GM18873 (cell line): Measurements from ENCODE around the gene YAF2.
"Not testable (repeated sequence)": the region's sequence is repeated elsewhere in the genome, so short reads cannot be mapped to it uniquely, and the experiment has no call there.

Experiments used
- ATAC-seq: cut with Tn5 transposase; IDR thresholded peaks from one replicate; pipeline ENCODE4 v1.9.1; 2021; ENCODE audit warnings: mild to moderate bottlenecking, moderate library complexity, moderate number of reproducible peaks; ENCODE audit not compliant: unreplicated experiment, low FRiP score

The YAF2 gene

DNA sequence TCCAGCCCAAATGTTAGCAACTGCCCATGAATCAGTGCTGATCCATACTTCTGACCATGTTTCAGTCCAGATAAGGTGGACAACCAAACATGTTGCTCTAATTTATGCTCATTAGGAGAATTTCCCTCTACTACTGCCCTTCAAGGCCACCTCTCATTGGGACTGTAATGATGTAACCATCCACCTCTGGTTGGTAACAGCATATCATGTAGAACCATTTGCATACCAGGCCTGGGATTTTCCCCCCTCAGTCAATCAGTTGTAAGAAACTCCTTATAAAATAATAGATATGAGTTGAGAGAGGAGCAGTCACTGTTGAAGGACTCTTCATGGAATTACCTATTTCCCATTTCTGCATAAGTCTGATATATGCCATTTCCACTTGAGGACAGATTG, 17.8 kb upstream of the YAF2 start:
- ATAC-seq: no peak

DNA sequence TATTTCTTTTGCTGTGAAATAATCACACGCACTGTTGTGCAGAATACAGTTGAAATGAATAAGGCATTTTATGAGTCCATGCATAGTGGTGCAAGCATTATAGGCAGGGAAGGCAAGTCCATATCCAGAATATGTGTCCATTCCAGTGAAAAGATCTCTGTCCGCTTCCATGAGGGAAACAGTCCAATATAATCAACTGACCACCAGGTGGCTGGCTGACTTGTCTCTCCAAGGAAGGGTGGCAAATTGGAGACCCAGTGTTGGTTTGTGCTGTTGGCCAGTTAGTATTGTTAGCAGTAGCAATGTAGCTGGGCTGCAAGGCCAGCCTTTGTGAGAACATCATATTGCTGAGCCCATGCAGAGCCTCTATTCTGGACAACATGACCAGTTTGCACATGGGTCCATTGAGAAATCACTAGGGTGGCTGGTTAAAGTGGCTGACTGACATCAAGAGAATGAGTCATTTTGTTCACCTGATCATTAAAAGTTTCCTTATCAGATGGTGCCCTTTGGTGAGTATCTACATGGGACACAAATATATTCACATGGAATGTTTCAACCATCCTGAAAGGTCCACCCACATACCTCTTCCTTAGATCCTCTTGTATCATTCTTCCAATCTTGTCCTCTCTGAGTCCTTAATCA, 17.3 kb upstream of the YAF2 start:
- ATAC-seq: no peak

DNA sequence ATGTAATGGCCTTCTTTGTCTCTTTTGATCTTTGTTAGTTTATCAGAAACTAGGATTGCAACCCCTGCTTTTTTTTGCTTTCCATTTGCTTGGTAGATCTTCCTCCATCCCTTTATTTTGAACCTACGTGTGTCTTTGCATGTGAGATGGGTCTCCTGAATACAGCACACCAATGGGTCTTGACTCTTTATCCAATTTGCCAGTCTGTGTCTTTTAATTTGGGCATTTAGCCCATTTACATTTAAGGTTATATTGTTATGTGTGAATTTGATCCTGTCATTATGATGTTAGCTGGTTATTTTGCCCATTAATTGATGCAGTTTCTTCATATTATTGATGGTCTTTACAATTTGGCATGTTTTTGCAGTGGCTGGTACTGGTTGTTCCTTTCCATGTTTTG, 14.6 kb upstream of the YAF2 start:
- not testable (repeated sequence) for ATAC-seq

DNA sequence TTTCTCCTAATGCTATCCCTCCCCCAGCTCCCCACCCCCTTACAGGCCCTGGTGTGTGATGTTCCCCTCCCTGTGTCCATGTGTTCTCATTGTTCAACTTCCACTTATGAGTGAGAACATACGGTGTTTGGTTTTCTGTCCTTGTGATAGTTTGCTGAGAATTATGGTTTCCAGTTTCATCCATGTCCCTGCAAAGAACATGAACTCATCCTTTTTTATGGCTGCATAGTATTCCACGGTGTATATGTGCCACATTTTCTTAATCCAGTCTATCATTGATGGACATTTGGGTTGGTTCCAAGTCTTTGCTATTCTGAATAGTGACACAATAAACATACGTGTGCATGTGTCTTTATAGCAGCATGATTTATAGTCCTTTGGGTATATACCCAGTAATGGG, 11.0 kb upstream of the YAF2 start:
- ATAC-seq: not testable (repeated sequence)

DNA sequence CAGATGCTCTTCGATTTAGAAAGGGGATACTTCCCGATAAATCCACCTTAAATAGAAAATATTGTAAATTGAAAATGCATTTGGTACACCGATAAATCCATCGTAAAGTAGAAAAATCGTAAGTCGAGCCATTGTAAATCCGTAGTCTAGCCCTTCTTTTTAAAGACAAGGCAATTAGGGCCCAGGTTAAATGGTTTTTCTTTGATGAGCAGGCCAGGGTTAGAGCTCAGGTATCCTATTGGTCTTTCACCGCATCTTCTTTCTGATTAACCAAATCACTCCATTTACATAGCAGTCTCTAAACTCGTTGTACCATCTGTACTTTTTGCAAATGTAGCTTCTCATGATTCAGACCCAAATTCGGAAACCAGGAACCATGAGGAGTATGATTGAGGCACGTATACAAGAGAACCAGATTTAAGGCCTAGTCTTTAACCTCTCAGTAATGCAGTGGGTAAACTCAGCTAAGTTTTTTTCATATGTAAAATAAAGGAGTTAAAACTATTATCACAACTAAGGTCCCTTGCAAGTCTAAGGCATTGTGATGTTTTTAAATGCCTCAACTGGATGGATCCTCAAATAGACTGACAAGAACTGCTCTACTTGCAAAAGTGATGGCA, 2.2 kb upstream of the YAF2 start:
- no peak for ATAC-seq

DNA sequence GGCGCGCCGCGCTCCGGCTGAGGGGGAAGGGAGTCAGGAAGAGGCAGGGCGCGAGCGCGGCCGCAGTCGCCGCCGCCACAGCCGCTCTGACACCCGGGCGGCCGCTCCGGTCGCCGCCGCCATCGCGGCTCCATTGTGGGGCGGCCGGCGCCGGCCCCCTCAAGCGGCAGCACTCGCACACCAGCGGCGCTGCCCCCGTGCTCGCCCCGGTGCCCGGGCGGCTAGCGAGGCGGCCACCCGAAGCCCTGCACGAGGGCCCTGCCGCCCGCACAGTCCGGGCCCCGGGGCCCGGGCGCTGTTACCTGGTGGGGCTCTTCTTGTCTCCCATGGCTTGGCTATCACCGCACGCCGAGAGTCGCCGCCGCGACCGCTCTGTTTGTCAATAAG, 202 bp downstream of the YAF2 start:
- no peak for ATAC-seq

DNA sequence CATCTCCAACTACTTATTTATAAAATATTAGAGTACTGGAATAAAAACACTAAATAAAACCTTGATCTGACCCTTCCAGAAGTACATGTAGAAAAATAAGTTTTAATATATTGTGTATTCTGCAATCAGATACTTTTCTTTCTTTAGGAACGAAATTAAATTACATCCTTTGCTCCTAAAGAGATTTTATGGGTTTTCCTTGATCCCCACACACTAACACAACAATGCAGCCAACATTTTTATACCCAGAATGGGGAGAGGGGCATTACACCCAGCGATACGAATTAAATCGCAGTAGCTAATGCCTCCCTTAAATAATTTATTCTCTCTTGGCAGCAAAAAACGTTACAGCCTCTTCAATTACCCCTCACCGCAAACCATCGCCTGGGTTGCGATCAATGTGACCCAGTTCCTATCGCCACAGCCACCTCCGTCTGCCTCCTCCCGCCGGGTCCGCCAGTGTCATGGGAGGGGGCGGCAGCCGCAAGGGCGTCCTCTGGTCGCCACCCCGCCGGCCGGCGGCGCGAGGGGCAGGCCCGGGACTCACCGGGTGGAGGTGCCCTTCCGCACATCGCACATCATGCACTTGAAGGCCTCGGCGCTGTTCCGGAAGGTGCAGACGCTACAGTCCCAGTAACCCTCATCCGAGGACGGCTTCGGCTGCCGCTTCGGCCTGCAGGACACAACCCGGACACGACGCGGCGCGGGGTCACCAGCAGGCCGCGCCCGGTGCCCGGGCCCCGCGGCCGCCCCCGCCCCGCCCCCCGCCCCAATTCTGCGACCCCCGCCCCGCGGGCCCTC, 796 bp downstream of the YAF2 start:
- ATAC-seq: peak; percentile 83

DNA sequence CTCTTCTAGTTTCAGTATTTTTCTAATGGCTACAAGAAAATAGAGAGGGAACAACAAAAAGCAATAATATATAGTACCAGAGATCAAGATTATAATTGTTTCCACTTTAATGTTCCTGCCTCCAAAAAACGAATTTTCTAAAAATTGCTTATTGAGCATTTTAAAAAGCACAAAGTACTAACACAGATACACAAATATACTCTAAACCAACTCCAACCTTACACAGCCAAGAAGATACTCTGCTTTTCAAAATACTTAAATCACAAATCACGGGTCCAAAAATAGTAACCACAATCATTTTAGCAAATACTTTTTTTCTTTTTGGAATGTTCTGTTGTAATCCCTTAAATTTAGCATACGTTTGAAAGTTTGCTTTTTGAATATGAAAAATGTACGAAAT, 2.0 kb downstream of the YAF2 start:
- ATAC-seq: no peak

DNA sequence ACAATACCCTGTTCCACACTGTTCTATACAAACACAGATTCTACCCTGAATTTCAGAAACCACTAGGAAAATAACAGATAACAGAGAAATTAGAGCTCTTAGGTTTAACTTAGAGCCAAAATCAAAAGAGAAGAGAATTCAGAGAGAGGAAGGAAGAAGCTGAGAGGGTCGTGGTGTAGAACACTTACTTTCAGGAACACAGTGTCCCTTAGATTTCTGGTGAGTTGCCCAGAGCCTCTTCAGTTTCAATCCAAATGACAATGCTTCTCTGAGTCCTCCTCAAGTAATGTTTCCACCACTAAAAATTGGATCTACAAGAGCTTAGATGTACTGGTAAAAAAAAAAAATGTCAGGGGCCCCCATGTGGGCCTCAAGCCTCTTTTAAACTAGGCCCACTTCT, 2.6 kb downstream of the YAF2 start:
- no peak for ATAC-seq

DNA sequence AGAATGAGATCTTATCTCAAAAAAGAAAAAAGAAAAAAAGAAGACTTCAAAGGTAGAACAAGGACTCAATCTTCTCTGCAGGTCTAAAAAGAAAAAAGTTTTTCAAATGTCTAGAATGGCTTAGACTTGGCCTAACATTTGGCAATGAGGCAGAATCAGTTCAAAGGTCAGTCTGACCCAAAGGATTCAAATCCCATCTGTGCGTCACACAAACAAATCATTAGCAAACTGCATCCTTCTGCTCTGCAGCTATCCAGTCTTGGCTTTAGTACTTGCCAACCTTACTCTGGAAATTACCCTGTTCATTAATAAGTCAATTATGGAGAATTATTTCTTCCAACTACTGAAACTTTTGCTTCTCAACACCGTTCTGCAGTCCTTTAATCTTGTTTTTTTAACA, 3.1 kb downstream of the YAF2 start:
- ATAC-seq: no peak

DNA sequence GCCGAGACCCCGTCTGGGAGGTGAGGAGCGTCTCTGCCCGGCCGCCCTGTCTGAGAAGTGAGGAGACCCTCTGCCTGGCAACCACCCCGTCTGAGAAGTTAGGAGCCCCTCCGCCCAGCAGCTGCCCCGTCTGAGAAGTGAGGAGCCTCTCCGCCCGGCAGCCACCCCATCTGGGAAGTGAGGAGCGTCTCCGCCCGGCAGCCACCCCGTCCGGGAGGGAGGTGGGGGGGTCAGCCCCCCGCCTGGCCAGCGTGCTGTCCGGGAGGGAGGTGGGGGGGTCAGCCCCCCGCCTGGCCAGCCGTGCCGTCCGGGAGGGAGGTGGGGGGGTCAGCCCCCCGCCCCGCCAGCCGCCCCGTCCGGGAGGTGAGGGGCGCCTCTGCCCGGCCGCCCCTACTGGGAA, 10.5 kb downstream of the YAF2 start:
- not testable (repeated sequence) for ATAC-seq

DNA sequence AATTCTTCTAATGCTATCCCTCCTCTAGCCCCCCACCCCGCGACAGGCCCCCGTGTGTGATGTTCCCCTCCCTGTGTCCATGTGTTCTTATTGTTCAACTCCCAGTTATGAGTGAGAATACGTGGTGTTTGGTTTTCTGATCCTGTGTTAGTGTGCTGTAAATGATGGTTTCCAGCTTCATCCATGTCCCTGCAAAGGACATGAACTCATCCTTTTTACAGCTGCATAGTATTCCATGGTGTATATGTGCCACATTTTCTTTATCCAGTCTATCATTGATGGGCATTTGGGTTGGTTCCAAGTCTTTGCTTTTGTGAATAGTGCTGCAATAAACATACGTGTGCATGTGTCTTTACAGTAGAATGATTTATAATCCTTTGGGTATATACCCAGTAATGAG, 13.5 kb downstream of the YAF2 start:
- not testable (repeated sequence) for ATAC-seq

DNA sequence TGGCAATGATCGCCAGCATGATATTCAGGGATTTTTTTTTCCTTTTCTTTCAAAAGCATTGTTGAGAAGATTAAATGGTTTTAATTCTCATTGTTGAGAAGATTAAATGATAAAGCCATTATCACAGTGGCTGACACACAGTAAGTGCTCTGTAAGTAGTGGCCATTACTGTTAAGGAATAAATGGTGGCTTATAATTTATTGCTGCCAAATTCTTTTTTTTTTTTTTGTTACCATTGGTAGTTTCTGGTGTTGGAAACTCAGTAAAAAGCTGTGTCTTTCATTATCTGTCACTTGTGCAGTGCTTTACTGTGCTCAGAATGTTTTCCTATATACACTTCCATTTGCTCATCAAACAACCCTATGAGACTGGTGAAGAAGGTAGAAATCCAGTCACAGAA, 15.3 kb downstream of the YAF2 start:
- no peak for ATAC-seq

DNA sequence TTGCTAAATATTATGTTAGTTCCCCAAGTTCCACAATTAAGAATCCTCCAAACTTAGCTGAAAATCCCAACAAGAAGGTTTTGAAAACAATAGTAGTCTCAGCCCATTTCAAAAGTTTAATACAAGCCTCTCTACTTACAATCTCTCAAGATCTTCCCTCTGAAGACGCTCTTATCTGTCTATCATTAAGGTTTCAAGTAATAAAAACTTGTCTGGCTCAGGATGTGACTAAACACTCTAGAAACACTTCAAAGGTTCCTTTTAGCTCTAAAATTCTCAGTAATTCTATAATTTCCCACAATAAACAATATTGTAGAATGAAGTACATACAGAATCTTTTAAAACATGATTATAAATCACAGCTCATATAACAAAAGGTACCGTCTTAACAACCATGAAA, 16.3 kb downstream of the YAF2 start:
- ATAC-seq: no peak

DNA sequence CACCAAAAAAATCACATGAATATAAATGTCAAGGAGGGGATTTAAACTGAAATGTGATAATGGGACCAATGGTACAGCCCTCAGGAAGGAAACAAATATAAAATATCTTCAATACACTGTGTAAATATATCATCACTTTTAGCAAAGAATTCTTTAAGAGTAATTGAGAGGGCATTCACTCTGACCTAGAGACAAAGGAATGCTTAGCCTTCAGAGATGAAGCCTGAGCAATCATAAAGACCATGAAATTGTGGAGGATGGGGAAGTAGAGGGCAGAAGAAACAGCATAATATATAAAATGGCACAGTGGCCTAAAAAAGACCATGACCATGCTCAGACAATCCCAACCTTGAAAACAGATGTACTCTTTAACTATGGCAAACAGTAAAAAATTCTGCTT, 20.4 kb downstream of the YAF2 start:
- ATAC-seq: no peak

DNA sequence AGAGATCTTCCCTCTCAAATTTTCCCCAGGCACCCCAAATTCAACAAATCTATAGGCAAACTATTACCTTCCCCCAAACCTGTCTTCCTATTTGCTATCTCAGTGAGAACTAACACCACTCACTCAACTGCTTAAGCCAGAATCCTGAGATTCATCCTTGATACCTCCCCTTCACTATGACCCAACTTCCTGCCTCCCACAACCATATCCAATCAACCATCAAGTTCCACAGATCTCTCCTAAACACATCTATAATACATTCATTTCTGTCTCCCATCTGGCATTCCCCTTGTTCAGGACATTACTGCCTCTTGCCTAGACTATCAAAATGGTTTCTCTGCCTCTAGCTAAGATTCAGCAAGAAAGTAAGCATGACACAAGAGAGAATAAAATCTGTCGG, 21.3 kb downstream of the YAF2 start:
- ATAC-seq: no peak

DNA sequence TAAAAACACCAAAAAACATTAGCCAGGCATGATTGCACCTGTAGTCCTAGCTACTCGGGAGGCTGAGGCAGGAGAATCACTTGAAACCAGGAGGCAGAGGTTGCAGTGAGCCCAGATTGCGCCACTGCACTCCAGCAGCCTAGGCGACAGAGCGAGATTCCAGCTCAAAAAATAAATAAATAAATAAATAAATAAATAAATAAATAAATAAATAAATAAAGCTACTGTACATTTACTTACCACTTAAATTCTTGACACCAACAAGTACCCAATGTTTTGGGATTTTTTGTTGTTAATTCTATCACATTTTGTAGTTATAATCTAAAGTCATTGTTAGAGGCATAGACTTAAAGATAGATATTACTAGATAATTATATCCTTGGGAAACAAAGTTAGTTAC, 22.3 kb downstream of the YAF2 start:
- ATAC-seq: not testable (repeated sequence)

DNA sequence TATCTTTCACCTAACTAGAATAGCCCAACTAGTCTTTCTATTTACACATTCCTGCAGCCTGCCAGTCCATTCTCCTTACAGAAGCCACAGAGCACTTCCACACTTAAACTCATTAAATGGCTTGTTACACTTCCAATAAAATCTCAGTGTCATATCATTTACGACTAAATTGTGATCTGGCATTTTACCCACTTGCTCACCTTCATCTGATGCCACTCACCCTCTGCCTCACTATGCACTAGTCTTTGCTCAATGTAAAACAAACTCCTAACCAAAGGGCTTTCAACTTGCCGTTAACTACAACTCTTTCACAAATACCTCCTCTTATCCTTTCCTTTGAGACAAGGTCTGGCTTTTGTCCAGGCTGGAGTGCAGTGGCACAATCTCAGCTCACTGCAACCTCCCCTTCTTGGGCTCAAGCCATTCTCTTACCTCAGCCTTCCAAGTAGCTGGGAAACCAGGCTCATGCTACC, 24.1 kb downstream of the YAF2 start:
- no peak for ATAC-seq

DNA sequence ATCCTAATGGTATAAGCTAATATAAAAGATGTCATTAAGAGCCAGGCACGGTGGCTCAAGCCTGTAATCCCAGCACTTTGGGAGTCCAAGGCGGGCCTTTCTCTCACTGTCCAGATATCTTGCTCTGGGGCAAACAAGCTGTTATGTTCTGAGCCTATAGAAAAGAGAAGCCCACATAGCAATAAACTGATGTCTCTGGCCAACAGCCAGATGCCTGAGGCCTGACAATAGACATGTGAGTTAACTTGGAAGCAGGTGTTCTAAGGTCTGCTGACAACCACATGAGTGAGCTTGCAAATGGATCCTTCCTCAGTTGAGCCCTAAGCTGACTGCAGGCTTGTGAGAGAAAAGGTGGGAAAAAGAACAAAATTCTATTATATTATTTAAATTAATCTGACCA, 25.0 kb downstream of the YAF2 start:
- ATAC-seq: no peak

DNA sequence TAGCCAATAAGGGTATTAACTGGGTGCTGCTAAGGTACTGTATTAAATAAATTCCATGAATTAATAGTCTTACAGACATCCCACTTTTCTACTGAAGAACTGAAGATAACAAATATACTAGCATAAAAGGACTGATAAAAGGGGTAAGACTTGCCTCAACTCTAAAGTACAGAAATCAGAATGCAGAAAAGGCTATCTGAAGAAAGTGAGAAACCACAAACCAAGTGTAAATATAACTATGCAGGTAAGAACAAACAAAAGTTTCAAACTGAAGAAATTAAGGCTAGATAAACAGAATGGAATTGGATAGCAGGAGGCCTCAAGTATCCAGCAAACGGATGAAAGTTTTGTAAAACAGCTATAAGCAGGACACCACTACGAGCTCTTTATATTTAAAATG, 29.5 kb downstream of the YAF2 start:
- no peak for ATAC-seq

DNA sequence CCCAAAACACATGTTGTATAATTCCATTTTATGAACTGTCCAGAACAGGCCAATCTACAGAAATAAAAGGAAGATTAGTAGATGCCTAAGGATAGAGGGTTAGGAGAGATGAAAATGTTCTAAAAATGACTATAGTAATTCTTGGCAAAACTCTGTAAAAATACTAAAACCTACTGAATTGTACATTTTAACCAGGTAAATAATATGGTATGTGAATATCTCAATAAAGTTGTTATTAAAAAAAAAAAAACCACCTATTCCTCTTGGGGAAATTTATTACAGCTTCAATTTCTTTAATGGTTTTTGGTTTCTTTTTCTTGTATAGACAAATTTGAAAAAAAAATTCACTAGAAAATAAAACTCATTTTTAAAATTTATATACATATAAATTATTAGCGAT, 33.2 kb downstream of the YAF2 start:
- ATAC-seq: no peak

DNA sequence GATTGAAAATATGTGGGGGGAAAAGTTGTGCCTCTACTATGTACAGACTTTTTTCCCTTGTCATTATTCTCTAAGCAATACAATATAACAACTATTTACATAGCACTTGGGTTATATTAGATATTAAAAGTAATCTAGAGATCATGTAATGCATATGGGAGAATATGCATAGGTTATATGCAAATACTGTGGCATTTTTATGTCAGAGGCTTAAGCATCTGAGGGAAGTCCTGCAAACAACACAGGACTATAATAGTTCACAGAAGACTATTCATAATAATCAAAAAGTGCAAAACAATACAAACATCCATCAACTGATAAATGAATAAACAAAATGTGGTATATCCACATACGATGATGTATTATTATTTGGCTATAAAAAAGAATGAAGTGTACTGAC, 33.7 kb downstream of the YAF2 start:
- no peak for ATAC-seq
